Mesenchymal stem cell (in vitro differentiated cells and primary cell): ENCODE results near the gene GJD2.

ENCODE experiments used
- DNase-seq: peaks from one replicate; pipeline ENCODE4 v3.0.0-alpha.2; 2013
- H2AFZ ChIP-seq: one replicate; pipeline ENCODE4 v1.6.1; 2013; ENCODE audit warnings: low read depth, mild to moderate bottlenecking, control low read depth, inconsistent platforms, low read length, moderate library complexity
- H2AK5ac ChIP-seq: 2 replicates; pipeline ENCODE4 v1.6.1; 2013; ENCODE audit warnings: low read length, moderate library complexity, mild to moderate bottlenecking, inconsistent platforms; ENCODE audit not compliant: severe bottlenecking
- H2BK120ac ChIP-seq: one replicate; pipeline ENCODE4 v1.6.1; 2013; ENCODE audit warnings: low read depth, mild to moderate bottlenecking, inconsistent platforms, low read length, moderate library complexity
- H2BK12ac ChIP-seq, 2 experiments: one replicate each; pipeline ENCODE4 v1.6.1; 2013; ENCODE audit warnings: inconsistent platforms in 2 of 2, low read length in 2 of 2, mild to moderate bottlenecking in 2 of 2, moderate library complexity in 2 of 2, control low read depth in 1 of 2
- H2BK15ac ChIP-seq: one replicate; pipeline ENCODE4 v1.6.1; 2013; ENCODE audit warnings: mild to moderate bottlenecking, low read depth, inconsistent platforms; ENCODE audit not compliant: poor library complexity, severe bottlenecking
- H2BK5ac ChIP-seq: 2 replicates; pipeline ENCODE4 v1.6.1; 2013; ENCODE audit warnings: low read depth, mild to moderate bottlenecking, low read length, control low read depth, inconsistent platforms; ENCODE audit not compliant: poor library complexity, severe bottlenecking
- H3K14ac ChIP-seq, 2 experiments: one replicate each; pipeline ENCODE4 v1.6.1; 2013; ENCODE audit warnings: inconsistent platforms in 2 of 2, low read length in 2 of 2, control low read depth in 1 of 2, mild to moderate bottlenecking in 1 of 2, moderate library complexity in 1 of 2
- H3K18ac ChIP-seq, 2 experiments: one replicate each; pipeline ENCODE4 v1.6.1; 2013; ENCODE audit warnings: inconsistent platforms in 2 of 2, low read length in 2 of 2, control low read depth in 1 of 2, low read depth in 1 of 2, mild to moderate bottlenecking in 1 of 2
- H3K23ac ChIP-seq, 2 experiments: one replicate each; pipeline ENCODE4 v1.6.1; 2013; ENCODE audit warnings: inconsistent platforms in 2 of 2, low read length in 2 of 2, mild to moderate bottlenecking in 2 of 2, moderate library complexity in 2 of 2, control low read depth in 1 of 2
- H3K27ac ChIP-seq: 2 replicates; pipeline ENCODE4 v1.5.1; 2013; ENCODE audit warnings: mild to moderate bottlenecking, moderate library complexity, low read length, control low read depth, inconsistent platforms; ENCODE audit not compliant: poor library complexity, severe bottlenecking
- H3K27me3 ChIP-seq, 2 experiments: 2 replicates each; pipeline versions ENCODE4 v1.6.1 to v1.7.0; 2013; ENCODE audit warnings: low read length in 2 of 2, mild to moderate bottlenecking in 2 of 2, moderate library complexity in 2 of 2, control low read depth in 1 of 2, inconsistent platforms in 1 of 2; ENCODE audit not compliant: control insufficient read depth in 1 of 2, insufficient read depth in 1 of 2
- H3K36me3 ChIP-seq, 2 experiments: 2 replicates each; pipeline versions ENCODE4 v1.6.1 to v1.7.0; 2013; ENCODE audit warnings: low read length in 2 of 2, control low read depth in 1 of 2, inconsistent platforms in 1 of 2, low read depth in 1 of 2, mild to moderate bottlenecking in 1 of 2; ENCODE audit not compliant: insufficient read depth in 2 of 2, control insufficient read depth in 1 of 2
- H3K4ac ChIP-seq, 2 experiments: one replicate each; pipeline ENCODE4 v1.6.1; 2013; ENCODE audit warnings: inconsistent platforms in 2 of 2, low read length in 2 of 2, mild to moderate bottlenecking in 2 of 2, moderate library complexity in 2 of 2, control low read depth in 1 of 2, low read depth in 1 of 2
- H3K4me1 ChIP-seq: 2 replicates; pipeline ENCODE4 v1.6.1; 2013; ENCODE audit warnings: low read depth, low read length, control low read depth; ENCODE audit not compliant: control insufficient read depth, insufficient read depth
- H3K4me2 ChIP-seq: 2 replicates; pipeline ENCODE4 v1.6.1; 2013; ENCODE audit warnings: low read length, mild to moderate bottlenecking, inconsistent platforms; ENCODE audit not compliant: poor library complexity, severe bottlenecking
- H3K4me3 ChIP-seq, 2 experiments: 2 replicates each; pipeline versions ENCODE4 v1.5.1 to v1.7.0; 2013; ENCODE audit warnings: low read length in 2 of 2, mild to moderate bottlenecking in 2 of 2, control low read depth in 1 of 2, low read depth in 1 of 2; ENCODE audit not compliant: insufficient read depth in 1 of 2
- H3K79me1 ChIP-seq: replicated peaks from 2 replicates; pipeline ENCODE4 v1.6.1; 2013; ENCODE audit warnings: mild to moderate bottlenecking, control low read depth, low read length, inconsistent platforms; ENCODE audit not compliant: poor library complexity, severe bottlenecking
- H3K9ac ChIP-seq: 2 replicates; pipeline ENCODE4 v1.7.0; 2013; ENCODE audit warnings: mild to moderate bottlenecking, low read length, moderate library complexity
- H3K9me3 ChIP-seq: 2 replicates; pipeline ENCODE4 v1.7.0; 2013; ENCODE audit warnings: mild to moderate bottlenecking, low read length; ENCODE audit not compliant: control insufficient read depth
- H4K8ac ChIP-seq: one replicate; pipeline ENCODE4 v1.6.1; 2013; ENCODE audit warnings: inconsistent platforms, mild to moderate bottlenecking, low read length, moderate library complexity
- H4K91ac ChIP-seq: one replicate; pipeline ENCODE4 v1.6.1; 2013; ENCODE audit warnings: mild to moderate bottlenecking, low read length, inconsistent platforms
- WGBS: methylation state at CpG from one replicate; pipeline ENCODE4 v1.1.7; 2013; ENCODE audit warnings: mixed read lengths; 5-methylcytosine and 5-hydroxymethylcytosine counted together

Gene GJD2

GRCh38 chr15:34799149-34800101 lies 44.6 kb upstream of the GJD2 start:
- Histone ChIP-seq H3K79me1 (no peaks in the 10 kb centered on the region), H2BK15ac (no peak overlapping the region), H3K23ac (no peak overlapping the region), H4K8ac (peak overlapping the region; percentile 3), H2BK120ac (no peak overlapping the region), H3K9ac (no peak overlapping the region), H2AK5ac (no peak overlapping the region), H3K14ac (no peak overlapping the region), H3K4me2 (no peak overlapping the region), H3K36me3 (no peaks in the 10 kb centered on the region), H2BK5ac (no peak overlapping the region), H3K27ac (no peak overlapping the region), H2BK12ac (peak overlapping the region; percentile 3 to 73), H2AFZ (no peak overlapping the region), H3K9me3 (no peaks in the 10 kb centered on the region), H3K4ac (no peak overlapping the region), H3K18ac (peak overlapping the region; percentile 2 to 45), H3K4me1 (peaks cover 13% of the 10 kb centered on the region), H3K4me3 (no peak overlapping the region), H3K27me3 (peaks cover 39 to 47% of the 10 kb centered on the region in 2 experiments), H4K91ac (peak overlapping the region; percentile 73)
- WGBS = 36% methylated on average over 13 of the region's 16 CpGs
- DNase-seq = peak; percentile 40

GRCh38 chr15:34796847-34797435 lies 42.1 kb upstream of the GJD2 start:
- no peaks in the 10 kb centered on the region for H3K9me3 ChIP-seq
- no peak overlapping the region for H2BK12ac ChIP-seq
- H2BK5ac ChIP-seq = no peak overlapping the region
- WGBS = 83% methylated on average over 5 of the region's 5 CpGs
- peaks cover 13% of the 10 kb centered on the region for H3K4me1 ChIP-seq
- no peak overlapping the region for H3K4ac ChIP-seq
- H3K18ac ChIP-seq = no peak overlapping the region
- no peak overlapping the region for H3K23ac ChIP-seq
- H3K27ac ChIP-seq = no peak overlapping the region
- H3K4me3 ChIP-seq = no peak overlapping the region
- H3K79me1 ChIP-seq = no peaks in the 10 kb centered on the region
- H2AK5ac ChIP-seq = no peak overlapping the region
- H3K4me2 ChIP-seq = no peak overlapping the region
- H4K8ac ChIP-seq = no peak overlapping the region
- DNase-seq = no peak
- H3K36me3 ChIP-seq = no peaks in the 10 kb centered on the region
- peaks cover 55 to 72% of the 10 kb centered on the region in 2 experiments for H3K27me3 ChIP-seq
- H3K14ac ChIP-seq = no peak overlapping the region
- no peak overlapping the region for H2BK15ac ChIP-seq
- no peak overlapping the region for H3K9ac ChIP-seq
- H2AFZ ChIP-seq = no peak overlapping the region
- H4K91ac ChIP-seq = no peak overlapping the region
- no peak overlapping the region for H2BK120ac ChIP-seq

- no peak within 1 kb of the TSS for H3K23ac ChIP-seq
- no peak within 1 kb of the TSS for H4K91ac ChIP-seq
- H3K14ac ChIP-seq = peak within 1 kb of the TSS in 1 of 2 experiments; percentile 94
- H2AK5ac ChIP-seq = no peak within 1 kb of the TSS
- no peak within 1 kb of the TSS for H2BK120ac ChIP-seq
- H2BK15ac ChIP-seq = no peak within 1 kb of the TSS
- peak within 1 kb of the TSS in 1 of 2 experiments; percentile 51 for H3K4me3 ChIP-seq
- H4K8ac ChIP-seq = peak within 1 kb of the TSS; percentile 73
- H3K27me3 ChIP-seq = peaks cover 58 to 83% of the 10 kb centered on the region in 2 experiments
- peak within 1 kb of the TSS; percentile 43 to 51 for H2BK12ac ChIP-seq
- peaks cover 13% of the 10 kb centered on the region for H3K4me1 ChIP-seq
- peak within 1 kb of the TSS; percentile 86 for H2AFZ ChIP-seq
- peak within 1 kb of the TSS; percentile 41 to 77 for H3K18ac ChIP-seq
- H3K36me3 ChIP-seq = no peaks in the 10 kb centered on the region
- WGBS = 14% methylated on average over 35 of the region's 44 CpGs
- H2BK5ac ChIP-seq = no peak within 1 kb of the TSS
- H3K9ac ChIP-seq = peak within 1 kb of the TSS; percentile 68
- peak; percentile 59 for DNase-seq
- H3K4me2 ChIP-seq = peak within 1 kb of the TSS; percentile 54
- H3K9me3 ChIP-seq = no peaks in the 10 kb centered on the region
- H3K79me1 ChIP-seq = no peaks in the 10 kb centered on the region
- H3K27ac ChIP-seq = no peak within 1 kb of the TSS
- peak within 1 kb of the TSS in 1 of 2 experiments; percentile 50 for H3K4ac ChIP-seq
Measured at GRCh38 chr15:34795267-34796081, 40.7 kb upstream of the GJD2 start, which contains the start of gene ACTC1. Gene ACTC1, minus strand, starts transcription at chr15:34795549. Its CDS starts 741 bp downstream, at chr15:34794808.
